ENCODE measurements around the gene ASB6.

Gene ASB6

DNA sequence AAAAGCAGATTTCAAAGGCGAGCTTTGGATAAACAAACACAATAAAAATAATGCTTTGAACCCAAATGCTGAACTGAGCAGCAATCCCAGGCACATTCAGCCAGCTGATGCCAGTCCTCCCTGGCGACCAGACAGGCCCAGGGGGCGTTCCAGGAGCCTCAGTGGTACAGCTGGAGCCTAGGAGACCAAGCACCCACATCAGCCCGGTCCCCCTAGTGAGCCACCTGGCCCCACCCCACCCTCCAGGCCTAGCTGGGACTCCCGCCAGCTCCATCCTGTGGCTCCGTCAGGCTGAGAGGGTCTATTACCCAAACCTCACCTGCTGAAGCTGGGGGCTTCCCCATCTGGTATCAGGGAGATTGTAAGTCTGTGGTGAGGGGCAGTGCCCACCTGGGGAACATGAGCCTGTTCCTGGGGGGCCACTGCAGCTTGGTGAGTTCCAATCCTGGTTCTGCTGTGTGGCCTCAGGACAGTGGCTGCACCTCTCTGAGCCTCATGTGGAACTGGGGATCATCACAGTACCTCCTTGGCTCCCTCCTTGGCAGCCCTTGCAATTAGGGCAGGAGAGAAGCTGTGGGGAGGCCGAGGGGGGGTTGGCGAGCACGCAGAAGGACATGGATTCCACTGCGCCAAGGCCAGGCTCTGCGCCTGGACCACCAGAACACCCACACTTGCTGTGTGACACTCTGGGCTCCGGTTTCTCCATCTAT is 37.7 kb downstream of the ASB6 start:
- TF ChIP-seq PKNOX1 (IDR thresholded peaks at IDR 0.05) (no peak), NFRKB (IDR thresholded peaks at IDR 0.05) (no peak), TARDBP (IDR thresholded peaks at IDR 0.05) (no peak)
- ChIA-PET CTCF (no interaction called here), POLR2A (no interaction called here)
- DNase-seq (ENCODE audit: extremely low spot score) = no peak

DNA sequence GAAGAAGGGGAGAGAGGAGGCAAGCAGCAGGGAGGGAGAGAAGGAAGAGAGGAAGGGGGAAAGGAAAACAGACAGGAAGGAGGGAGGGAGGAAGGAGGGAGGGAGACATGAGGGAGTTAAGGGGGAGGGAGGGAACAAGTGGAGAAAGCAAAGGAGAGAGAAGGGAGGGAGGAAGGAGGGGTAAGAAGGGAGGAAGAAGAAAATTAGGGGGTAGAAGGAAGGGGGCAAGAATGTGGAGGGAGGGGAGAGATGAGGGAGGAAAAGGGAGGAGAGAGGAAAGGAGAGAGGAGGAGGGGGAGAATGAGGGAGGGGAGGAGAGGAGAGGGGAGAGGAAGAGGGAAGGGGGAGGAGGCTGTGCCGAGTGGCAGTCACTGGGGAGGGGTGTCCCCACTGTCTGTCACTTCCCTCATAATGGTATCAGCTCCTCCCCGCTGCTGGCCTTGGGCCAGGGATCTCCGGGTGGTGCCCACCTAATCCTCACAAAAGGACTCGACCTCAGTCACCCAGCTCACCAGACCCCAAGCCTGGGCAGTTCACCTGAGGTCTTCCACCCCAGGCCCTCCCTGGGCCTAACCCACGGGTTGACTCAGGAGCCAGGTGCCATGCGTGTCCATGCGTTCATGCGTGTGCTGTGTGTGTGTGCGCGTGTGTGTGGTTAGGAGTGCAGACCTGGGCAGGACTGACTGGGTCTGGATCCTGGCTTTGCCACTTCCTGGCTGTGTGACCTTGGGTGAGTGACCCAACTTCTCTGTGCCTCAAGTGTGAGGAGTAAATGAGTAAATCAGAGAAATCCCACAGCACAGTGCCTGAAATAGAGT is 39.1 kb downstream of the ASB6 start:
- no peak for TF ChIP-seq LEF1 (IDR thresholded peaks at IDR 0.05; ENCODE audit: borderline replicate concordance)
- no peak for TF ChIP-seq ZNF384 (IDR thresholded peaks at IDR 0.05)
- TF ChIP-seq L3MBTL2 (conservative IDR thresholded peaks at IDR 0.05) = no peak
- TF ChIP-seq BHLHE40 (IDR thresholded peaks at IDR 0.05; ENCODE audit: borderline replicate concordance) = no peak
- no peak for TF ChIP-seq ELF4 (IDR thresholded peaks at IDR 0.05)
- CTCF ChIA-PET = no interaction called here
- no peak for DNase-seq (ENCODE audit: extremely low spot score)
- POLR2A ChIA-PET = no interaction called here

DNA sequence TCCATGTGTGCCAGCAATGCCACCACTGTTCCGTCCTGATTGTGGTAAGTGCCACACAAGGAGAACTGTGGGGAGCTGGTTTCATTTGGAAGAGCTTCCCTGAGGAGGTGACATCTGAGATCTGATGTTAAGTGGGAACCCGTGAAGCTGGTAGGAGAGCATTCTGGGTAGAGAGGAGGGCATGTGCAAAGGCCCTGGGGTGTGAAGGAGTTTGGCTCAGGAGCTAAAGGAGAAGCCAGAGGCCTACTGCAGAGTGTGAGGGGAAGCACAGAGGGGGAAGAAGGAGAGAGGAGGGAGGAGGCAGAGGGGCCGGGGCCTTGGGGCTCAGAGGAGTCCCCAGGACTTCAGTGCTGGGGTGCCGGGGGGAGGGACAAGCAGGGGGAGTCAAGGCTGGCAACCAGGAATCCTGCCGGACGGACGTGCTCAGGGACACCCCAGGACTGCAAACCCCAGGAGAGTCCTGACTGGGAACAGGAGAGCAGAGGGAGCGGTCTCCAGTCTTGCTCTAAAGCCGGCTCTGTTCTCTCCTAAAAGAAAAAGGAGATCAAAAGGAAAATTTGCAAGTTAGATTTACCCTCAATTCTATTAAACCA is 40.8 kb downstream of the ASB6 start:
- no peak for DNase-seq (ENCODE audit: extremely low spot score)
- ChIA-PET CTCF (no interaction called here), POLR2A (interaction anchor here (1.0 kb wide), 1 partner anchor 19 kb away, joined by 3 read pairs; no protein-coding TSS in a partner anchor)
- no peak for TF ChIP-seq HDGF (IDR thresholded peaks at IDR 0.05; ENCODE audit: borderline replicate concordance)
- TF ChIP-seq FOXA1 (IDR thresholded peaks at IDR 0.05) = no peak
- no peak for TF ChIP-seq PKNOX1 (IDR thresholded peaks at IDR 0.05)
- no peak for TF ChIP-seq ARNT (IDR thresholded peaks at IDR 0.05)
- TF ChIP-seq LEF1 (IDR thresholded peaks at IDR 0.05; ENCODE audit: borderline replicate concordance) = no peak
- no peak for TF ChIP-seq FOXK2 (IDR thresholded peaks at IDR 0.05)
- TF ChIP-seq BHLHE40 (IDR thresholded peaks at IDR 0.05; ENCODE audit: borderline replicate concordance) = no peak
- no peak for TF ChIP-seq SUZ12 (IDR thresholded peaks at IDR 0.05)
- TF ChIP-seq TARDBP (IDR thresholded peaks at IDR 0.05) = no peak
- TF ChIP-seq SP1 (IDR thresholded peaks at IDR 0.05) = no peak
- TF ChIP-seq NFRKB (IDR thresholded peaks at IDR 0.05) = no peak

DNA sequence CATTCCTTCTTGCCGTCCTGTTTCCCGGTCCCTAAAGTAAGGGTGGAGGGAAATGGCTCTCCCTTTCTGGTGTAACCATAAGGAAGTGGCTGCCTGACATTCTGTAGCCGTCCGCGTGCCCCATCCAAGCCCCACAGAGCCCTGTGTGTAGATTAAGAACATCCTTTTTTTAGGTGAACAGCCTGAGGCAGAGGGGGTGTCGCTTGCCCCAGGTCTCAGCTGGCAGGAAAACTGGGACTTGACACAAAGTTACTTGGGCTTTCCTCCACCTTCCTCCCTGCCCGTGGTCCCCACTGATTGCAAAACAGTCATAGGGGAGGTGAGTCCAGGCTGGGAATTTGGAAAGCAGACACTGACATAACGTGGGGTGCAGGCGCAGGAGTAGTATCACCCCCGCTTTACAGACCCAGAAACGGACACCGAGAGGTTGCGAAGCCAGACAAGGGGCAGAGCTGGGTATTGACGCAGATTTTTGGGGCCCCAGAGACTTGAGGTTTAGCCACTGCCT is 43.8 kb downstream of the ASB6 start:
- TF ChIP-seq SP1 (IDR thresholded peaks at IDR 0.05) = no peak
- no peak for TF ChIP-seq LEF1 (IDR thresholded peaks at IDR 0.05; ENCODE audit: borderline replicate concordance)
- TF ChIP-seq NFRKB (IDR thresholded peaks at IDR 0.05) = no peak
- TF ChIP-seq BHLHE40 (IDR thresholded peaks at IDR 0.05; ENCODE audit: borderline replicate concordance) = no peak
- no peak for TF ChIP-seq L3MBTL2 (conservative IDR thresholded peaks at IDR 0.05)
- no peak for TF ChIP-seq TARDBP (IDR thresholded peaks at IDR 0.05)
- no peak for TF ChIP-seq FOXA1 (IDR thresholded peaks at IDR 0.05)
- no peak for TF ChIP-seq FOXM1 (IDR thresholded peaks at IDR 0.05; ENCODE audit: borderline replicate concordance)
- no peak for TF ChIP-seq SUZ12 (IDR thresholded peaks at IDR 0.05)
- TF ChIP-seq HDGF (IDR thresholded peaks at IDR 0.05; ENCODE audit: borderline replicate concordance) = no peak
- TF ChIP-seq ARNT (IDR thresholded peaks at IDR 0.05) = no peak
- TF ChIP-seq ELF4 (IDR thresholded peaks at IDR 0.05) = no peak
- TF ChIP-seq ZNF384 (IDR thresholded peaks at IDR 0.05) = no peak
- no peak for TF ChIP-seq CTBP1 (IDR thresholded peaks at IDR 0.05; ENCODE audit: borderline replicate concordance)
- no peak for TF ChIP-seq FOXK2 (IDR thresholded peaks at IDR 0.05)
- TF ChIP-seq PKNOX1 (IDR thresholded peaks at IDR 0.05) = no peak
- ChIA-PET CTCF (no interaction called here), POLR2A (no interaction called here)
- no peak for DNase-seq (ENCODE audit: extremely low spot score)

DNA sequence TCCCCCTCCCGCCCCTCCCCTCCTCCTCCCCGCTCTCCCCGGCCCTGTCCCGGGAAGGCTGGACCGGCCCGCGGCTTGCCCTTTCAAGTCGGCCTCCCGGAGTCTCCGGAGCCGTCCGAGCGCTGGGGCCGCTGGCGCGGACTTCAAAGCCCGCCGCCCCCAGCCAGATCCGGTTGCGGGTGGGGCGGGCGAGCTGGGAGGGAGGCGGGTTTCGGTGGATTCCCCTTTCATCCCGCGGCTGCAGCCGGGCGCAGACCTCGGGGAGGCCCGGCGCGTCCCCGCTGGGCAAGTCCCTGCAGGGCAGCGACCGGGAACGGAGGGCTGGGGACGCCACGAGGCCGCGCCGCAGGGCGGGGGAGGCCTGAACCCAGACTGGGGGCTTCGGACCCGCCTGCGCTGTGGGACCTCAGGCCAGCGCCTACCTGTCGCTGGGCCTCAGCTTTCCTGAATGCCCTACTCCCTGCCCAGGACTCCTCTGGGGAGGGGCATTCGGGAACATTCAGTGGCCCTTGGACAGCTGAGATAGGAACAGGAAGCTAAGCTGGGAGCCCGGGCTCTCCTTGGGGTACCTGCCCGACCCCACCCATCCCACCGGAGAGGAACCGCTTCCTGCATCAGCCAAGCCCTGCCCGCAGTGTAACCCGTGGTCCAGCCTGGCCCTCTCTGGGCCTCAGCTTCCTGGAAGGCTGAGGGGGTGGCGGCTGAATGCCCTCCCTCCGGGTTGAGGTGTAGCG is 44.4 kb downstream of the ASB6 start:
- POLR2A ChIA-PET = no interaction called here
- CTCF ChIA-PET = no interaction called here
- DNase-seq (ENCODE audit: extremely low spot score) = no peak
- TF ChIP-seq FOXK2 (IDR thresholded peaks at IDR 0.05) = no peak
- no peak for TF ChIP-seq LEF1 (IDR thresholded peaks at IDR 0.05; ENCODE audit: borderline replicate concordance)
